ENCODE data around the gene CTBP1. TPM values are rescaled to one million over a fixed set of nuclear protein-coding genes. Genes with fewer than 3 reads are reported as not detected.

The CTBP1 gene
- total RNA-seq, 1 experiment from 2014 or later: 153 TPM

DNA sequence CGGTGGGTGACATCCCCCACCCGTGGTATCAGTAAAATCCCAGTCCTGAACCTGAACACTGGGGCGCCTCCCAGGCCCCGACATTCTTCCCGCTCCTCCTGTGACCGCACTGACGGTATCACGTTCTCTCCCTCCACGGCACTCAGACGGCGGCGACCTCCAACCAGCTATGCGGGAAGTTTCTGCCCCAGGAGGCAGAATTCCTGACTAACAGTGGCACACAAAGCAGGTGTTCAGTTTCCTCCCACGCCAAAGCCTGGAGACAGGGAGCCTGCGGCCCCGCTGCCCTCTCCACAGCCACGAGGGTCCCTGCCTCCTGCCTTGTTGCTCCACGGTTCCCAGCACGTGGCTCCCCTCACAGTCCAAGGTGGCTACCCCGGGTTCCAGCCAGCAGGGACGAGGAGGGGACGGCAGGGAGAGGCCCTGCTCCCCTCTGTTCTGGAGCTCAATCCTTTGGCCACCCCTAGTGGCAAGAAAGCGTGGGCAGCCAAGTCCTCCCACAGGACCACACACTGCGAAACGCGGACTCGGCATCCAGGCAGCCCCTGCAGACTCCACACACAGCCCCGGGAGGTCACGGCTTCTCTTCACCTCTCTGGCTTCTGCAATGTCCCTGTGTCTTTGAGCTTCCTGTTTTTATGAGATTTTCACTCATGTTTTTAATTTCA, 15.2 kb downstream of the CTBP1 start:
- ChIA-PET CTCF (no interaction called here), POLR2A (ENCODE audit: unreplicated experiment) (interaction anchor here (0.6 kb wide), 1 partner anchor 42 kb away, joined by 4 read pairs; no protein-coding TSS in a partner anchor)
- intact Hi-C loops (cut with micrococcal nuclease; ENCODE audit: unreplicated experiment): no loop called here
- no peak for TF ChIP-seq EZH2 (IDR thresholded peaks at IDR 0.05; ENCODE audit: low read depth)
- TF ChIP-seq, protein P1, sequence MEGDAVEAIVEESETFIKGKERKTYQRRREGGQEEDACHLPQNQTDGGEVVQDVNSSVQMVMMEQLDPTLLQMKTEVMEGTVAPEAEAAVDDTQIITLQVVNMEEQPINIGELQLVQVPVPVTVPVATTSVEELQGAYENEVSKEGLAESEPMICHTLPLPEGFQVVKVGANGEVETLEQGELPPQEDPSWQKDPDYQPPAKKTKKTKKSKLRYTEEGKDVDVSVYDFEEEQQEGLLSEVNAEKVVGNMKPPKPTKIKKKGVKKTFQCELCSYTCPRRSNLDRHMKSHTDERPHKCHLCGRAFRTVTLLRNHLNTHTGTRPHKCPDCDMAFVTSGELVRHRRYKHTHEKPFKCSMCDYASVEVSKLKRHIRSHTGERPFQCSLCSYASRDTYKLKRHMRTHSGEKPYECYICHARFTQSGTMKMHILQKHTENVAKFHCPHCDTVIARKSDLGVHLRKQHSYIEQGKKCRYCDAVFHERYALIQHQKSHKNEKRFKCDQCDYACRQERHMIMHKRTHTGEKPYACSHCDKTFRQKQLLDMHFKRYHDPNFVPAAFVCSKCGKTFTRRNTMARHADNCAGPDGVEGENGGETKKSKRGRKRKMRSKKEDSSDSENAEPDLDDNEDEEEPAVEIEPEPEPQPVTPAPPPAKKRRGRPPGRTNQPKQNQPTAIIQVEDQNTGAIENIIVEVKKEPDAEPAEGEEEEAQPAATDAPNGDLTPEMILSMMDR (conservative IDR thresholded peaks at IDR 0.05): no peak
- DNase-seq: no peak
- H4K20me1 ChIP-seq (ENCODE audit: insufficient read depth): peaks cover 38% of the 10 kb centered on the region
- no TSS peak for BruUV-seq (replicated peaks)
- no peak overlapping the region for H2AFZ ChIP-seq
- H3F3A ChIP-seq (ENCODE audit: insufficient read depth, low read depth): no peaks in the 10 kb centered on the region
- no peaks in the 10 kb centered on the region for H3K9me2 ChIP-seq (ENCODE audit: insufficient read depth)
- no peak overlapping the region for H3K27ac ChIP-seq
- H3K9me3 ChIP-seq (ENCODE audit: insufficient read depth, low read depth): no peaks in the 10 kb centered on the region
- no peak overlapping the region for H3K4me3 ChIP-seq
- no peaks in the 10 kb centered on the region for H3K27me3 ChIP-seq (ENCODE audit: insufficient read depth, low read depth)
- H3K79me2 ChIP-seq (ENCODE audit: low read depth): 0 out of 2 replicates have a peak, but pooled peaks cover 4% of the 10 kb centered on the region
- H3K36me3 ChIP-seq (ENCODE audit: low read depth): no peaks in the 10 kb centered on the region
- no peaks in the 10 kb centered on the region for H3K4me1 ChIP-seq (replicated peaks; ENCODE audit: insufficient read depth)
- H3K4me2 ChIP-seq: no peak overlapping the region

DNA sequence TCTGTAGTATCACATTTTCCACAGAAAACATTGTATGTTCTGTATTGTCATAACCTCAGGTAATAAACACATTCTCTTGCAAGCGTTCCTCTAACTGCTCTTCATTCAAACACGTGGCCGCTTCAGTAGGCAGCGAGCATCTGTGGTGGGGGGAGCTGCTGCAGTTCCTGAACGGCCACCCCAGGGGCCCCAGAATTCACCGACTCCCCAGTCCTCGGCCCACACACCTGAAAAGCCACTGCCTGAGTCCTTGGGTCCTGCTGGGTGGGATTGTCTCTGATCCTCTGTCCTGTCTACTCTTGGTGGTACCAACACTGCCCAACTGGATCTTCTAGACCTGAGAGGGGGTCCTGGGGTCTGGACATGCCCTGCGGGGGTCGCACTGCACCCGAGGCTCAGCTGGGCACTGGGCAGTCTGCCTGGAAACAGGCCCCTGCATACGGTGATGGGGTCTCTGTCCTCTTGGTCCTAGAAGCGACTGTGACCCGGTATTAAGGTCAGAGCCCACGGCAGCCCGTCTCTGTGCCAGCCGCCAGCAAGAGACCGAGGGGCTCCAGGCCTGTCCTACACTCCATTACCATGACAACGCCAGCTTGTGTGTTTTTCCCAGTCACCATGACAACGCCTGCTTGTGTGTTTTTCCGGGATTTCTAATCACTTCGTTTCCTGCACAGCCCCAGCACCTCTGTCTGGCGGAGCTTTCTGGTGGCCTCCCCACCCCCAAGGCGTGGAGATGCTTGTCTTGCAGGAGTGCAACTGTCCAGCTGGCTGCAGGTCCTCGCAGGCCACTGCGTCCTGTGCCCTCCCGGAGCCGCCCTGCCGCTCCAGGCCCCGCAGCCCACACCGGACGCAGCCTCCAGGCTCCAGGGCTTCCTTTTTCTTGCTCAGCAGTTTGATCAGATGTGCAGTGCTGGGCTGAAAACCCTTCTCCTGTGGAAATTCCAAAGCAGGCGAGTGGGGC, 16.0 kb downstream of the CTBP1 start:
- Histone ChIP-seq H3K27ac (no peak overlapping the region), H3F3A (ENCODE audit: insufficient read depth, low read depth) (no peaks in the 10 kb centered on the region; the same call in 1 of the 2 replicates), H3K27me3 (ENCODE audit: insufficient read depth, low read depth) (no peaks in the 10 kb centered on the region), H3K4me2 (no peak overlapping the region), H3K9me2 (ENCODE audit: insufficient read depth) (no peaks in the 10 kb centered on the region), H3K9me3 (ENCODE audit: insufficient read depth, low read depth) (no peaks in the 10 kb centered on the region), H3K4me1 (replicated peaks; ENCODE audit: insufficient read depth) (no peaks in the 10 kb centered on the region), H3K36me3 (ENCODE audit: low read depth) (no peaks in the 10 kb centered on the region), H2AFZ (no peak overlapping the region), H3K4me3 (no peak overlapping the region), H4K20me1 (ENCODE audit: insufficient read depth) (peaks cover 33% of the 10 kb centered on the region), H3K79me2 (ENCODE audit: low read depth) (no peaks in the 10 kb centered on the region)
- TF ChIP-seq, protein P1 (conservative IDR thresholded peaks at IDR 0.05): no peak
- no peak for TF ChIP-seq EZH2 (IDR thresholded peaks at IDR 0.05; ENCODE audit: low read depth)
- intact Hi-C loops (cut with micrococcal nuclease; ENCODE audit: unreplicated experiment): no loop called here
- ChIA-PET POLR2A (ENCODE audit: unreplicated experiment) (no interaction called here), CTCF (no interaction called here)
- no peak for DNase-seq
- BruUV-seq (replicated peaks): no TSS peak

DNA sequence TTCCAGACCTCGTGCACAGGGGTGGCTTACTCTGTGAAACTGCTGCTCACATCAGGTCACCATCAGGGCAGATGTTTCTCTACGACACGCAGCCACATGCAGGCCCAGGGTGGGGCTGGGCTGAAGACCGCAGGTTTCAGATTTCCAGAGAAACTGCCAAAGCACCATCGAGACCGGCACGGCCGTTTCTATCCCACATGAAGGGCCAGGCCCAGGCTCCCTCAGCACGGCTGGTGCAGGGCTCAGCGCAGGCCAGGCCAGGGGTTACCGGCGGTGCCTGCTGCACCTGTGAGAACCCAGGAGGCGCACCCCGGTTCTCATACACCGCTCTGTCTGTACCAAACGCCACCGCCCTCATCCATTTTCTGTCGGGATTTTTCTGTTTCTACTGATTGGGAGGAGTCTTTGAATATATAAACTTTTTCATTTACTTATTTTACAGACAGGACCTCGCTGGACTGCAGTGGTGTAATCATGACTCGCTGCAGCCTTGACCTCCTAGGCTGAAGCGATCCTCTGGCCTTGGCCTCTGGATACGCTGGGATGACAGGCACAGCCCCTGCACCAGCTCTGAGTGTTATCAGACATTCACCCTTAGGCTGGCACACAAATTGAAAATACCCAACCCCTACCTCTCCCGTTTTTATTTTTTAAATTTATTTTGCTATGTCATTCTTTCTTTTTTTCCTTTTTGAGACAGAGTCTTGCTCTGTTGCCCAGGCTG, 17.1 kb downstream of the CTBP1 start:
- intact Hi-C loops (cut with micrococcal nuclease; ENCODE audit: unreplicated experiment): no loop called here
- H3K4me2 ChIP-seq: no peak overlapping the region
- no peaks in the 10 kb centered on the region for H3K79me2 ChIP-seq (ENCODE audit: low read depth)
- no peaks in the 10 kb centered on the region for H3K27me3 ChIP-seq (ENCODE audit: insufficient read depth, low read depth)
- BruUV-seq (replicated peaks): no TSS peak
- H4K20me1 ChIP-seq (ENCODE audit: insufficient read depth): peaks cover 33% of the 10 kb centered on the region
- TF ChIP-seq, protein P1 (conservative IDR thresholded peaks at IDR 0.05): no peak
- H3K9me3 ChIP-seq (ENCODE audit: insufficient read depth, low read depth): no peaks in the 10 kb centered on the region
- H3K27ac ChIP-seq: no peak overlapping the region
- H3K9me2 ChIP-seq (ENCODE audit: insufficient read depth): no peaks in the 10 kb centered on the region
- H3K36me3 ChIP-seq (ENCODE audit: low read depth): no peaks in the 10 kb centered on the region
- ChIA-PET CTCF (no interaction called here), POLR2A (ENCODE audit: unreplicated experiment) (no interaction called here)
- no peak overlapping the region for H2AFZ ChIP-seq
- H3K4me1 ChIP-seq (replicated peaks; ENCODE audit: insufficient read depth): no peaks in the 10 kb centered on the region
- no peak for DNase-seq
- no peak overlapping the region for H3K4me3 ChIP-seq
- no peaks in the 10 kb centered on the region; the same call in 1 of the 2 replicates for H3F3A ChIP-seq (ENCODE audit: insufficient read depth, low read depth)
